ENCODE data around the gene CPLX3.

- TF ChIP-seq EP300 (IDR thresholded peaks at IDR 0.05; ENCODE audit: borderline replicate concordance) (no peak), FOXM1 (IDR thresholded peaks at IDR 0.05; ENCODE audit: borderline replicate concordance, low read depth) (no peak), MAX (IDR thresholded peaks at IDR 0.05) (no peak), RAD21 (IDR thresholded peaks at IDR 0.05; ENCODE audit: low read depth) (no peak), CREB1 (IDR thresholded peaks at IDR 0.05; ENCODE audit: low read depth) (no peak), ZBTB7A (IDR thresholded peaks at IDR 0.05; ENCODE audit: low read depth) (no peak), TAF1 (IDR thresholded peaks at IDR 0.05; ENCODE audit: low read depth) (no peak), TCF12 (IDR thresholded peaks at IDR 0.05; ENCODE audit: low read depth) (no peak), REST (IDR thresholded peaks at IDR 0.05; ENCODE audit: low read depth) (no peak)
- TF ChIP-seq, protein P1, sequence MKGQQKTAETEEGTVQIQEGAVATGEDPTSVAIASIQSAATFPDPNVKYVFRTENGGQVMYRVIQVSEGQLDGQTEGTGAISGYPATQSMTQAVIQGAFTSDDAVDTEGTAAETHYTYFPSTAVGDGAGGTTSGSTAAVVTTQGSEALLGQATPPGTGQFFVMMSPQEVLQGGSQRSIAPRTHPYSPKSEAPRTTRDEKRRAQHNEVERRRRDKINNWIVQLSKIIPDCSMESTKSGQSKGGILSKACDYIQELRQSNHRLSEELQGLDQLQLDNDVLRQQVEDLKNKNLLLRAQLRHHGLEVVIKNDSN (IDR thresholded peaks at IDR 0.05), result no peak
Measured at GRCh38 chr15:74777769-74778598, 48.4 kb upstream of the CPLX3 start.
